Neural cell (in vitro differentiated cells): ENCODE measurements around the gene LANCL3. TPM values are rescaled to one million over a fixed set of nuclear protein-coding genes. Genes with fewer than 3 reads are reported as not detected.

Source experiments
- H2AFZ ChIP-seq: fragments of 200-600, 300-800 bp; sonication (generic), shearing (Covaris generic); 2 replicates; pipeline ENCODE4 v1.6.0; 2014; ENCODE audit warnings: low read depth, mild to moderate bottlenecking, antibody characterized with exemption, low read length, moderate library complexity
- H3F3A ChIP-seq: fragments of 200-600 bp; shearing (Covaris generic); 2 replicates; pipeline ENCODE4 v1.6.1; 2016; ENCODE audit warnings: mild to moderate bottlenecking, moderate library complexity, mixed read lengths, antibody characterized with exemption, low read length; ENCODE audit not compliant: insufficient read depth, poor library complexity, severe bottlenecking
- H3K27ac ChIP-seq: fragments of 200-600, 300-800 bp; sonication (generic), shearing (Covaris generic); 2 replicates; pipeline ENCODE4 v1.5.1; 2014; ENCODE audit warnings: mild to moderate bottlenecking, low read length, moderate library complexity
- H3K27me3 ChIP-seq: fragments of 300-800, 200-600 bp; sonication (generic), shearing (Covaris generic); 2 replicates; pipeline ENCODE4 v1.6.0; 2014; ENCODE audit warnings: mild to moderate bottlenecking, low read depth, low read length, moderate library complexity; ENCODE audit not compliant: insufficient read depth
- H3K36me3 ChIP-seq: fragments of 300-800, 200-600 bp; sonication (generic), shearing (Covaris generic); 2 replicates; pipeline ENCODE4 v1.5.1; 2014; ENCODE audit warnings: mild to moderate bottlenecking, antibody characterized with exemption, low read length, moderate library complexity; ENCODE audit not compliant: insufficient read depth
- H3K4me2 ChIP-seq: fragments of 300-800, 200-600 bp; sonication (generic), shearing (Covaris generic); 2 replicates; pipeline ENCODE4 v1.6.0; 2014; ENCODE audit warnings: mild to moderate bottlenecking, low read length
- H3K4me3 ChIP-seq: fragments of 300-800, 200-600 bp; sonication (generic), shearing (Covaris generic); 2 replicates; pipeline ENCODE4 v1.5.1; 2014; ENCODE audit warnings: mild to moderate bottlenecking, low read length, moderate library complexity
- H3K79me2 ChIP-seq: fragments of 200-600 bp; shearing (Covaris generic); replicated peaks from 2 replicates; pipeline ENCODE4 v1.6.0; 2014; ENCODE audit warnings: mild to moderate bottlenecking, low read length, moderate library complexity; ENCODE audit not compliant: insufficient read depth
- H3K9ac ChIP-seq: fragments of 300-800, 200-600 bp; sonication (generic), shearing (Covaris generic); 2 replicates; pipeline ENCODE4 v1.6.1; 2016; ENCODE audit warnings: mild to moderate bottlenecking, low read length, mixed read lengths
- H3K9me2 ChIP-seq: fragments of 200-600 bp; shearing (Covaris generic); 2 replicates; pipeline ENCODE4 v1.6.1; 2016; ENCODE audit warnings: mild to moderate bottlenecking, low read length, mixed read lengths; ENCODE audit not compliant: insufficient read depth
- H3K9me3 ChIP-seq: fragments of 200-600, 300-800 bp; sonication (generic), shearing (Covaris generic); 2 replicates; pipeline ENCODE4 v1.6.1; 2016; ENCODE audit warnings: mild to moderate bottlenecking, mixed run types, low read length, moderate library complexity, mixed read lengths
- H4K20me1 ChIP-seq: fragments of 200-600 bp; shearing (Covaris generic); 2 replicates; pipeline ENCODE4 v1.6.1; 2016; ENCODE audit warnings: mild to moderate bottlenecking, mixed run types; ENCODE audit not compliant: insufficient read depth
- EP300 ChIP-seq: fragments of 450-650 bp; conservative IDR thresholded peaks from 2 replicates; pipeline ENCODE4 v1.6.1; 2014; ENCODE audit warnings: antibody characterized with exemption, mild to moderate bottlenecking, moderate library complexity; ENCODE audit not compliant: poor library complexity, severe bottlenecking
- EZH2 ChIP-seq: fragments of 200-600, 300-800 bp; shearing (Covaris generic), sonication (generic); IDR thresholded peaks from 2 replicates; pipeline ENCODE4 v1.6.1; 2014; ENCODE audit warnings: antibody characterized with exemption, low read length, borderline replicate concordance, mild to moderate bottlenecking; ENCODE audit not compliant: insufficient read depth, poor library complexity, severe bottlenecking
- MXI1 ChIP-seq: fragments of 450-650 bp; conservative IDR thresholded peaks from 2 replicates; pipeline ENCODE4 v1.6.1; 2014; ENCODE audit warnings: antibody characterized with exemption, mild to moderate bottlenecking; ENCODE audit not compliant: poor library complexity, severe bottlenecking
- POLR2AphosphoS5 ChIP-seq: IDR thresholded peaks from 2 replicates; pipeline ENCODE4 v1.6.1; 2012
- RAD21 ChIP-seq: fragments of 450-650 bp; conservative IDR thresholded peaks from 2 replicates; pipeline ENCODE4 v1.6.1; 2014; ENCODE audit warnings: antibody characterized with exemption, mild to moderate bottlenecking, moderate library complexity
- REST ChIP-seq: IDR thresholded peaks from 2 replicates; pipeline ENCODE4 v1.6.1; 2012; ENCODE audit warnings: borderline replicate concordance
- SMC3 ChIP-seq: fragments of 450-650 bp; conservative IDR thresholded peaks from 2 replicates; pipeline ENCODE4 v1.6.1; 2014; ENCODE audit warnings: antibody characterized with exemption, mild to moderate bottlenecking, moderate library complexity; ENCODE audit not compliant: poor library complexity
- TAF1 ChIP-seq: IDR thresholded peaks from 2 replicates; pipeline ENCODE4 v1.6.1; 2012; ENCODE audit warnings: low read depth
- polyA plus RNA-seq: library from polyadenylated mRNA; depleted of rRNA; stranded (reverse); fragments of >200 nt; gene quantifications from 2 replicates; pipeline ENCODE4 v1.2.3, GENCODE V29; 2014
- TF ChIP-seq, protein P1 (sequence below): fragments of 450-650 bp; IDR thresholded peaks from 2 replicates; pipeline ENCODE4 v1.5.1; 2014; ENCODE audit warnings: antibody characterized with exemption, mild to moderate bottlenecking, moderate library complexity; ENCODE audit not compliant: poor library complexity, severe bottlenecking

Gene LANCL3
- polyA plus RNA-seq, 1 donor from 2014 or later, result 0.35 TPM

DNA sequence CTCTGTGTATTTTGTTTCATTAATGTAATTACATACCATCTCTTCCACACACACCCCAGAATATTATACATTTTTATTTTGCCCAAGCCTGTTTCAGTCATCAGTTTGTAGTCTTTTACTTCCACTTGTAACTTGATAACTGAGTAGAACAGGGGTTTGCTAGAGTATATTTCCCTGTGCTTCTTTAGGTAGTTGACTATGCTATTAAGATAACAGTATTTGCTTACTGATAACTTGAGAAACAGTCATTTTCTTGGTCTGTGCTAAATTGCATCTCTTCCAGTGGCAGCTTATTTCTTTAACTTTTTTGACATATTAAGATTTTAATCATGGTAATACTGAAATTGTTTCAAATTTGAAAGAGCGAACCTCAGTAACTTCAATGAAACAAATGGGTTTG lies 107.1 kb downstream of the LANCL3 start (continued):
- TF ChIP-seq REST, result no peak

DNA sequence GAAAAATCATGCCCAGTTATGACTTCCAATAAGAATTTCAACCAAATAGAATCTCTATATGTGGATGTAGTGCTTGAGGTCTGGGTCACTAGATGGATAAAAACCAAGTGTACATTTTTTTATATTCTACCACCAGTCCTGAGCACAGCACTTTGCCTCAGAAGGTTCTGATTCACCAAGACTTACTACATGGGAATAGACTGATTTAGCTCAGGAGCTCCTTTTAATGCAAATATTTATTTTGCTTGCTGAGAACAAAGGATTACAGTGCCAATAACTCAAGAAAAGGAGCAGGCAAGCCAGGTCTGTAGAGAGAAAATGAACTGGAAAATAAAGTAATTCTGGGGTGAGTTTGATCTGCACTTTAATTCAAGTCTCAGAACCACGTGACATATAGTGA lies 107.8 kb downstream of the LANCL3 start:
- TF ChIP-seq EP300 (no peak), REST (no peak), EZH2 (no peak), POLR2AphosphoS5 (no peak), TAF1 (no peak), SMC3 (no peak), RAD21 (no peak)
- TF ChIP-seq, protein P1, sequence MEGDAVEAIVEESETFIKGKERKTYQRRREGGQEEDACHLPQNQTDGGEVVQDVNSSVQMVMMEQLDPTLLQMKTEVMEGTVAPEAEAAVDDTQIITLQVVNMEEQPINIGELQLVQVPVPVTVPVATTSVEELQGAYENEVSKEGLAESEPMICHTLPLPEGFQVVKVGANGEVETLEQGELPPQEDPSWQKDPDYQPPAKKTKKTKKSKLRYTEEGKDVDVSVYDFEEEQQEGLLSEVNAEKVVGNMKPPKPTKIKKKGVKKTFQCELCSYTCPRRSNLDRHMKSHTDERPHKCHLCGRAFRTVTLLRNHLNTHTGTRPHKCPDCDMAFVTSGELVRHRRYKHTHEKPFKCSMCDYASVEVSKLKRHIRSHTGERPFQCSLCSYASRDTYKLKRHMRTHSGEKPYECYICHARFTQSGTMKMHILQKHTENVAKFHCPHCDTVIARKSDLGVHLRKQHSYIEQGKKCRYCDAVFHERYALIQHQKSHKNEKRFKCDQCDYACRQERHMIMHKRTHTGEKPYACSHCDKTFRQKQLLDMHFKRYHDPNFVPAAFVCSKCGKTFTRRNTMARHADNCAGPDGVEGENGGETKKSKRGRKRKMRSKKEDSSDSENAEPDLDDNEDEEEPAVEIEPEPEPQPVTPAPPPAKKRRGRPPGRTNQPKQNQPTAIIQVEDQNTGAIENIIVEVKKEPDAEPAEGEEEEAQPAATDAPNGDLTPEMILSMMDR, result no peak

DNA sequence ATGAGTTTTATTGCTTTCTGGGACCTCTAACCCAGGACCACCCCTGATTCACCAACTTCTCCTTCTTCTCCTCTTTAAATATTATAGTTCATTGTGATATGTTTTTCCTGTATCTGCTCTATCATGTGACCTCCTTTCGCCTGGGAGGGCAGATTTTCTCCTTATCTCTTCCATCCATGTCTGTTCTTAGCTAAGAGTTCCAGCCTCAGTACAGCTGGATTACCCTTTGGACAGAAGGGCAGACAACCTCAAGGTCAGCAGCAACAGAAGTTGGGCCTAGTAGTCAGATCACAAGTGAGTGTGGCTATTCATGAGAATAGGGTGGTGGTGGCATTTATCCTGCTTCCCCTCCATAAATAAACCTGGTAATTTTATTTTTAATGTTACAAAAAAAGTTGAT lies 108.4 kb downstream of the LANCL3 start:
- Histone ChIP-seq H3F3A (no peaks in the 10 kb centered on the region), H3K36me3 (no peaks in the 10 kb centered on the region), H3K79me2 (no peaks in the 10 kb centered on the region), H3K27ac (no peak overlapping the region), H3K9me2 (no peaks in the 10 kb centered on the region), H3K9ac (no peak overlapping the region), H2AFZ (no peak overlapping the region), H4K20me1 (no peaks in the 10 kb centered on the region), H3K9me3 (no peaks in the 10 kb centered on the region), H3K4me3 (no peak overlapping the region), H3K27me3 (no peaks in the 10 kb centered on the region), H3K4me2 (no peak overlapping the region)
- TF ChIP-seq EP300 (no peak), EZH2 (no peak), REST (no peak), SMC3 (no peak), TAF1 (no peak), RAD21 (no peak), POLR2AphosphoS5 (no peak), MXI1 (no peak)
- TF ChIP-seq, protein P1, result no peak

More for the DNA sequence above, 107.8 kb downstream of the LANCL3 start:
- no peak overlapping the region for H3K27ac ChIP-seq
- H2AFZ ChIP-seq, result no peak overlapping the region
- no peak overlapping the region for H3K9ac ChIP-seq
- no peaks in the 10 kb centered on the region for H3K9me2 ChIP-seq
- H3K4me2 ChIP-seq, result no peak overlapping the region
- no peaks in the 10 kb centered on the region for H3K79me2 ChIP-seq
- H3K9me3 ChIP-seq, result no peaks in the 10 kb centered on the region
- H3F3A ChIP-seq, result no peaks in the 10 kb centered on the region
- H4K20me1 ChIP-seq, result no peaks in the 10 kb centered on the region
- H3K36me3 ChIP-seq, result no peaks in the 10 kb centered on the region
- H3K27me3 ChIP-seq, result no peaks in the 10 kb centered on the region
- no peak overlapping the region for H3K4me3 ChIP-seq
